Thymus (tissue), 14 donors: ENCODE results near the gene FAM156A. TPM values are rescaled to one million over a fixed set of nuclear protein-coding genes. Genes with fewer than 3 reads are reported as not detected.
"Not testable (repeated sequence)": the region's sequence is repeated elsewhere in the genome, so short reads cannot be mapped to it uniquely, and the experiment has no call there.

Source experiments
- DNase-seq, 9 donors: peaks; one replicate each; pipeline ENCODE4 v3.0.0-alpha.2; 2013; ENCODE audit warnings: low spot score in 9 of 9, low read depth in 6 of 9, missing footprints in 1 of 9
- H3K27ac ChIP-seq, 2 donors: one replicate each; pipeline ENCODE4 v1.5.1; 2013; ENCODE audit warnings: control low read depth in 1 of 2, low read depth in 1 of 2, low read length in 1 of 2, mild to moderate bottlenecking in 1 of 2, moderate library complexity in 1 of 2
- H3K27me3 ChIP-seq, 2 donors: one replicate each; pipeline ENCODE4 v1.5.1; 2013; ENCODE audit warnings: low read length in 1 of 2; ENCODE audit not compliant: control insufficient read depth in 2 of 2, insufficient read depth in 1 of 2
- H3K36me3 ChIP-seq, 2 donors: one replicate each; pipeline ENCODE4 v1.5.1; 2013; ENCODE audit warnings: low read length in 1 of 2, mild to moderate bottlenecking in 1 of 2, moderate library complexity in 1 of 2; ENCODE audit not compliant: control insufficient read depth in 2 of 2, insufficient read depth in 2 of 2
- H3K4me1 ChIP-seq, 2 donors: one replicate each; pipeline ENCODE4 v1.5.1; 2013; ENCODE audit warnings: low read length in 2 of 2; ENCODE audit not compliant: control insufficient read depth in 2 of 2, insufficient read depth in 2 of 2
- H3K4me3 ChIP-seq, 2 donors: one replicate each; pipeline ENCODE4 v1.5.1; 2013; ENCODE audit warnings: low read length in 2 of 2, control low read depth in 1 of 2, mild to moderate bottlenecking in 1 of 2
- H3K9me3 ChIP-seq, 2 donors: one replicate each; pipeline ENCODE4 v1.5.1; 2013; ENCODE audit warnings: low read length in 1 of 2, mild to moderate bottlenecking in 1 of 2; ENCODE audit not compliant: control insufficient read depth in 2 of 2, insufficient read depth in 1 of 2
- WGBS: extraction: QIAGEN DNeasy Blood & Tissue Kit; methylation state at CpG from one replicate; pipeline ENCODE4 v1.1.7; 2013; 5-methylcytosine and 5-hydroxymethylcytosine counted together
- long read RNA-seq, 10 donors: transcript quantifications; one replicate each; lab custom pipeline, GENCODE V29; 2026
- polyA plus RNA-seq: library from polyadenylated mRNA; stranded (reverse); fragments of 200-250 nt; gene quantifications from one replicate; pipeline ENCODE4 v1.2.3, GENCODE V29; 2013
- total RNA-seq: library from RNA; stranded (reverse); fragments of 120-200 nt; gene quantifications from one replicate; pipeline ENCODE4 v1.2.4, GENCODE V29; 2013
- donor health status: healthy.

Gene FAM156A
- total RNA-seq (8.7 TPM), polyA plus RNA-seq (14.8 TPM)
- long read RNA-seq, donor 1 = 0 reads
- long read RNA-seq, donor 2, transcript FAM156A-221 (3 exons, 3,757 nt) = major isoform, 5 of 7 reads
- long read RNA-seq, donor 2, partial matches to known transcripts = 0 of 7 reads
- long read RNA-seq, donor 2, other reads (novel, unspliced or antisense) = 0 of 7 reads
- long read RNA-seq, donor 3, partial matches to known transcripts = 0 of 4 reads
- long read RNA-seq, donor 3, other reads (novel, unspliced or antisense) = 0 of 4 reads
- long read RNA-seq, donor 4, partial matches to known transcripts = 0 of 2 reads
- long read RNA-seq, donor 4, other reads (novel, unspliced or antisense) = 0 of 2 reads
- long read RNA-seq, donor 5, transcript FAM156A-221 (3 exons, 3,757 nt) = major isoform, 6 of 10 reads
- long read RNA-seq, donor 5, partial matches to known transcripts = 0 of 10 reads
- long read RNA-seq, donor 5, other reads (novel, unspliced or antisense) = 0 of 10 reads
- long read RNA-seq, donor 6, transcript FAM156A-221 (3 exons, 3,757 nt) = major isoform, 6 of 7 reads
- long read RNA-seq, donor 6, partial matches to known transcripts = 0 of 7 reads
- long read RNA-seq, donor 6, other reads (novel, unspliced or antisense) = 0 of 7 reads
- long read RNA-seq, donor 7, partial matches to known transcripts = 0 of 4 reads
- long read RNA-seq, donor 7, other reads (novel, unspliced or antisense) = 0 of 4 reads
- long read RNA-seq, donor 8, partial matches to known transcripts = 0 of 2 reads
- long read RNA-seq, donor 8, other reads (novel, unspliced or antisense) = 0 of 2 reads
- long read RNA-seq, donor 9, partial matches to known transcripts = 0 of 3 reads
- long read RNA-seq, donor 9, other reads (novel, unspliced or antisense) = 0 of 3 reads
- long read RNA-seq, donor 10 = 0 reads

- H3K27me3 ChIP-seq, DNase-seq, H3K9me3 ChIP-seq, H3K4me1 ChIP-seq, H3K4me3 ChIP-seq, H3K36me3 ChIP-seq, H3K27ac ChIP-seq: not testable (repeated sequence)
- no CpG with 5 or more reads among the region's 91 CpGs for WGBS
Observed at GRCh38 chrX:52958113-52958959, at the start of gene FAM156A. Gene FAM156A, minus strand, starts transcription at chrX:52958518. Its CDS starts 9,930 bp downstream, at chrX:52948588.

- Histone ChIP-seq H3K9me3 (no peaks in the 10 kb centered on the region), H3K27me3 (peaks cover 0 to 8% of the 10 kb centered on the region in 2 donors)
- 57% methylated on average over 3 of the region's 3 CpGs for WGBS
Observed at GRCh38 chrX:53005327-53005726, 47.0 kb upstream of the FAM156A start.

GRCh38 chrX:53004811-53005210 lies 46.5 kb upstream of the FAM156A start:
- Histone ChIP-seq H3K27ac (no peak overlapping the region), H3K27me3 (peaks cover 0 to 13% of the 10 kb centered on the region in 2 donors), H3K4me3 (no peak overlapping the region), H3K36me3 (no peaks in the 10 kb centered on the region), H3K9me3 (no peaks in the 10 kb centered on the region), H3K4me1 (peaks cover 0 to 6% of the 10 kb centered on the region in 2 donors)
- WGBS = 39% methylated on average over 4 of the region's 4 CpGs
- no peak for DNase-seq

More at GRCh38 chrX:53005327-53005726, 47.0 kb upstream of the FAM156A start:
- H3K4me1 ChIP-seq = peaks cover 0 to 2% of the 10 kb centered on the region in 2 donors
- H3K36me3 ChIP-seq = no peaks in the 10 kb centered on the region
- no peak overlapping the region for H3K4me3 ChIP-seq
- no peak overlapping the region for H3K27ac ChIP-seq
- DNase-seq = no peak

GRCh38 chrX:53004038-53004437 lies 45.7 kb upstream of the FAM156A start:
- Histone ChIP-seq H3K4me1 (peaks cover 0 to 6% of the 10 kb centered on the region in 2 donors), H3K9me3 (no peaks in the 10 kb centered on the region), H3K27ac (no peak overlapping the region), H3K4me3 (no peak overlapping the region), H3K36me3 (no peaks in the 10 kb centered on the region), H3K27me3 (peaks cover 0 to 17% of the 10 kb centered on the region in 2 donors)
- WGBS = 84% methylated on average over 4 of the region's 4 CpGs
- DNase-seq = no peak

- H3K4me3 ChIP-seq = no peak overlapping the region
- no peaks in the 10 kb centered on the region for H3K9me3 ChIP-seq
- no peaks in the 10 kb centered on the region for H3K36me3 ChIP-seq
- no peak overlapping the region for H3K27ac ChIP-seq
- peaks cover 0 to 6% of the 10 kb centered on the region in 2 donors for H3K4me1 ChIP-seq
- H3K27me3 ChIP-seq = peaks cover 0 to 17% of the 10 kb centered on the region in 2 donors
- 91% methylated on average over 6 of the region's 6 CpGs for WGBS
- DNase-seq = no peak
Observed at GRCh38 chrX:53003111-53003510, 44.8 kb upstream of the FAM156A start.

- 98% methylated on average over 2 of the region's 2 CpGs for WGBS
- Histone ChIP-seq H3K9me3 (no peaks in the 10 kb centered on the region), H3K4me3 (no peak overlapping the region), H3K27me3 (peaks cover 0 to 17% of the 10 kb centered on the region in 2 donors), H3K36me3 (no peaks in the 10 kb centered on the region), H3K27ac (no peak overlapping the region), H3K4me1 (peaks cover 0 to 6% of the 10 kb centered on the region in 2 donors)
- DNase-seq = no peak
Observed at GRCh38 chrX:53001958-53002357, 43.6 kb upstream of the FAM156A start.

GRCh38 chrX:53000447-53001135 lies 42.3 kb upstream of the FAM156A start:
- H3K4me1 ChIP-seq = peaks cover 2 to 11% of the 10 kb centered on the region in 2 donors
- peaks cover 0 to 17% of the 10 kb centered on the region in 2 donors for H3K27me3 ChIP-seq
- no peak overlapping the region for H3K27ac ChIP-seq
- peak overlapping the region; percentile 23 to 35 for H3K4me3 ChIP-seq
- H3K36me3 ChIP-seq = no peaks in the 10 kb centered on the region
- WGBS = 19% methylated on average over 36 of the region's 36 CpGs
- DNase-seq = peak in 4 of 9 donors; percentile 3 to 57 (median 26)
- no peaks in the 10 kb centered on the region for H3K9me3 ChIP-seq

- Histone ChIP-seq H3K4me3 (peak overlapping the region; percentile 53 to 68), H3K27me3 (peaks cover 0 to 16% of the 10 kb centered on the region in 2 donors), H3K36me3 (no peaks in the 10 kb centered on the region), H3K27ac (peak overlapping the region; percentile 9 to 99), H3K9me3 (no peaks in the 10 kb centered on the region), H3K4me1 (peaks cover 2 to 17% of the 10 kb centered on the region in 2 donors)
- DNase-seq = no peak
- 28% methylated on average over 4 of the region's 4 CpGs for WGBS
Observed at GRCh38 chrX:52995987-52996331, 37.6 kb upstream of the FAM156A start.
